HG02623 (cell line): ENCODE results near the gene METTL16.
"Not testable (repeated sequence)": the region's sequence is repeated elsewhere in the genome, so short reads cannot be mapped to it uniquely, and the experiment has no call there.

Experiments
- ATAC-seq: cut with Tn5 transposase; IDR thresholded peaks from one replicate; pipeline ENCODE4 v1.9.1; 2021; ENCODE audit warnings: moderate library complexity; ENCODE audit not compliant: unreplicated experiment

The METTL16 gene

GRCh38 chr17:2502871-2503580 is 8.7 kb downstream of the METTL16 start:
- ATAC-seq: no peak

GRCh38 chr17:2500446-2500845 is 11.2 kb downstream of the METTL16 start:
- ATAC-seq: no peak

- not testable (repeated sequence) for ATAC-seq
Measured at GRCh38 chr17:2489286-2489685, 22.4 kb downstream of the METTL16 start.

GRCh38 chr17:2487306-2487705 is 24.4 kb downstream of the METTL16 start:
- ATAC-seq: no peak

GRCh38 chr17:2486709-2487108 is 25.0 kb downstream of the METTL16 start:
- not testable (repeated sequence) for ATAC-seq

- ATAC-seq: no peak
Measured at GRCh38 chr17:2485970-2486369, 25.7 kb downstream of the METTL16 start.

GRCh38 chr17:2485543-2485942 is 26.1 kb downstream of the METTL16 start:
- no peak for ATAC-seq

- no peak for ATAC-seq
Measured at GRCh38 chr17:2484876-2485275, 26.8 kb downstream of the METTL16 start.

GRCh38 chr17:2483084-2483483 is 28.6 kb downstream of the METTL16 start:
- ATAC-seq: no peak

- ATAC-seq: no peak
Measured at GRCh38 chr17:2482218-2482617, 29.5 kb downstream of the METTL16 start.

GRCh38 chr17:2481760-2482159 is 29.9 kb downstream of the METTL16 start:
- ATAC-seq: no peak

- no peak for ATAC-seq
Measured at GRCh38 chr17:2478458-2478857, 33.2 kb downstream of the METTL16 start.

- ATAC-seq: no peak
Measured at GRCh38 chr17:2475056-2475455, 36.6 kb downstream of the METTL16 start.

GRCh38 chr17:2474371-2474770 is 37.3 kb downstream of the METTL16 start:
- no peak for ATAC-seq

GRCh38 chr17:2468270-2468669 is 43.4 kb downstream of the METTL16 start:
- ATAC-seq: no peak

- ATAC-seq: no peak
Measured at GRCh38 chr17:2466931-2467330, 44.8 kb downstream of the METTL16 start.

GRCh38 chr17:2462481-2462880 is 49.2 kb downstream of the METTL16 start:
- no peak for ATAC-seq

- ATAC-seq: no peak
Measured at GRCh38 chr17:2459917-2460271, 51.8 kb downstream of the METTL16 start.

- ATAC-seq: no peak
Measured at GRCh38 chr17:2457913-2458312, 53.8 kb downstream of the METTL16 start.

- no peak for ATAC-seq
Measured at GRCh38 chr17:2456475-2456874, 55.2 kb downstream of the METTL16 start.

- no peak for ATAC-seq
Measured at GRCh38 chr17:2455956-2456355, 55.7 kb downstream of the METTL16 start.

- ATAC-seq: no peak
Measured at GRCh38 chr17:2453866-2454265, 57.8 kb downstream of the METTL16 start.

- ATAC-seq: no peak
Measured at GRCh38 chr17:2453325-2453724, 58.4 kb downstream of the METTL16 start.
